NT2/D1 (cell line): ENCODE results near the gene BRD1.

Experiments
- SUZ12 ChIP-seq: IDR thresholded peaks from 2 replicates; pipeline ENCODE4 v1.6.1; 2011; ENCODE audit not compliant: insufficient read length, insufficient read depth; ENCODE audit errors: extremely low read depth
- YY1 ChIP-seq: IDR thresholded peaks from 2 replicates; pipeline ENCODE4 v1.6.1; 2011; ENCODE audit not compliant: insufficient read length, insufficient read depth
- ZNF274 ChIP-seq: IDR thresholded peaks from 2 replicates; pipeline ENCODE4 v1.6.1; 2011; ENCODE audit warnings: mild to moderate bottlenecking, low read depth, low read length

DNA sequence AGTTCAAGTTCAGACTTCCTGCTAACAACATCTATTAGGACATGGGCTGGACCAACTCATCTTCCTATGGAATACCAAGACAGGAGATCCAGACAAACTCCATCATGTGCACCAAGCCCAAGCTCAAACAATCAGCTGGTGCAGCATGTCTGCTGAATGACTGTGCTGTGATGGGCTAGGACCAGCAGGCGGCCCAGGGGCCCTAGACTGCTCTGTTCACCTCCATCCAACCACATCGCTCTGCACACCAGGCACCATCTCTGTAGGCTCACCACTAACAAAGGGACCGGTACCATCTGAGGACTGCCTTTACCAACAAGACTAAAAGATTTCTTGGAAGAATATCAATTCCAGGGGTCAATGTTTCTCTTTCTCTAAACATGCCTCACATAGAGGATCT, 10.3 kb downstream of the BRD1 start:
- TF ChIP-seq ZNF274 (no peak), YY1 (no peak), SUZ12 (no peak)
